GM21576 (cell line): ENCODE measurements around the gene GBF1.
"Not testable (repeated sequence)": the region's sequence is repeated elsewhere in the genome, so short reads cannot be mapped to it uniquely, and the experiment has no call there.

Experiments
- ATAC-seq: cut with Tn5 transposase; IDR thresholded peaks from one replicate; pipeline ENCODE4 v1.9.1; 2021; ENCODE audit warnings: mild to moderate bottlenecking, moderate library complexity; ENCODE audit not compliant: unreplicated experiment

GBF1 gene

GRCh38 chr10:102299873-102300272, 54.5 kb downstream of the GBF1 start:
- ATAC-seq = no peak

DNA sequence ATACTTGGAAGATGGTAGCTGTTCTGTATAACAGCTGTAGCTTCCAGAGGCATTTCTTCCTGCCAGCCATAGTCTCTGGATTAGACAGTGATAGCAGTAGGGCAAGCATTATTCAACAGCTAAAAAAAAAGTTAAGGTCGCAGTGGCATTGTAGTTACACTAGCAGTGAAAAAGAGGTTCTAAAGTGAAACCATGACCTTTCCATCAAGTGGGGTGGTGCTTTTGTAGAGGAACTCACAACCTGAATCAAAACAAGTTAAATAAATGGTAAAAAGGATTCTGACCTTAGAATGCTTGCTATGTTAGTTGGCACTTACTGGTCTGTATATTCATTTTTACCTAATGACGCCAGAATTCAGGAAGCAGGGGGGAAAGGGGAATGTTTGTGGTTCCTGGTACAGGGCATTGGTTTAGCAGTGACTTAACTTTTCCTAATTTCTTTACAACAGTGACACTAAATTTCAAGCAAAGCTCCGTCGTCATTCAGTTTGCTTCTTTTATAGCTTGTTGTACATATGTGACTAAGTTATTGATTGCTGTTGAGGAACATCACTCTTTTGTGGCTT, 55.0 kb downstream of the GBF1 start:
- no peak for ATAC-seq

DNA sequence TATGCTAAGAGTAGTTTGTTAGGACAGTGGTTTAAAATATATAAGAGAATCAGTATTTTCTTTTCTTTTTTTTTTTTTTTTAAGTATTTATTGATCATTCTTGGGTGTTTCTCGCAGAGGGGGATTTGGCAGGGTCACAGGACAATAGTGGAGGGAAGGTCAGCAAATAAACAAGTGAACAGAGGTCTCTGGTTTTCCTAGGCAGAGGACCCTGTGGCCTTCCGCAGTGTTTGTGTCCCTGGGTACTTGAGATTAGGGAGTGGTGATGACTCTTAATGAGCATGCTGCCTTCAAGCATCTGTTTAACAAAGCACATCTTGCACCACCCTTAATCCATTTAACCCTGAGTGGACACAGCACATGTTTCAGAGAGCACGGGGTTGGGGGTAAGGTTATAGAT, 55.6 kb downstream of the GBF1 start:
- ATAC-seq = not testable (repeated sequence)

- ATAC-seq = not testable (repeated sequence)
Measured at GRCh38 chr10:102301332-102301731, 56.0 kb downstream of the GBF1 start.

GRCh38 chr10:102302611-102303010, 57.3 kb downstream of the GBF1 start:
- ATAC-seq = no peak

DNA sequence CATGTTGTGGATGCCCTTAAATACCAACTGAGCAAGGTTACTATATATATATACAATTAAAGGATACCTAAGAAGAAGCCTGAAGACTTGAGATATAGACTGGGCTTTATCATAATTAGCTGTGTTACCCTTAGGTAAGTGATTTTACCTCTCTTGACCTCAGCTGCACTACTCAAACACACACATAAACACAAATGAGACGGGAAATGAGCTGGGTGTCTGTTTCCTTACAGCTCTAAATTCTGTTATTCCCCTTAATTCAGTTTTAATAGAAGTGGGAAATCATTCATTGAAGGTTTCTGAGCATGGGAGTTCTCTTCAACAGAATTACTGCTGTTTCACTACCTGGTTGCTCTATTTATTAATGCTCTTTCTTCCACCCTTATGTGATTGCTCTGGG, 60.7 kb downstream of the GBF1 start:
- no peak for ATAC-seq

DNA sequence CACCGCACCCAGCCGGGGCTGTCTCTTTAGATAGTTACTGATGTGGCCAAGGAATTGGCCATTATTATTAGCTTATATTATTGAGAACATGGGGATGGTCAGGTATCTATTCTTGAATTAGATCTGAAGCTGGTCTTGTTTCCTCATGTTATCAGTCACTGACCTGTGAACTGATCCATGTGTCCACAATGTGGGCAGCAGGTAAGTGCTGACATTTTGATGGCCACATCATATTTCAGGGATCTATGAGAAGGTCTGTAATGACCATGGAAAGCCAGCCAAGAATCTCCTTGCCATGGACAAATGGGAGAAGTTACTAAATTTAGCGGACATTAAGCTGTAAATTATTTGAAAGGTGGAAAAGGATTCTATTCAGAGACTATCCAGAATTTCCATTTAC, 61.4 kb downstream of the GBF1 start:
- ATAC-seq = no peak

DNA sequence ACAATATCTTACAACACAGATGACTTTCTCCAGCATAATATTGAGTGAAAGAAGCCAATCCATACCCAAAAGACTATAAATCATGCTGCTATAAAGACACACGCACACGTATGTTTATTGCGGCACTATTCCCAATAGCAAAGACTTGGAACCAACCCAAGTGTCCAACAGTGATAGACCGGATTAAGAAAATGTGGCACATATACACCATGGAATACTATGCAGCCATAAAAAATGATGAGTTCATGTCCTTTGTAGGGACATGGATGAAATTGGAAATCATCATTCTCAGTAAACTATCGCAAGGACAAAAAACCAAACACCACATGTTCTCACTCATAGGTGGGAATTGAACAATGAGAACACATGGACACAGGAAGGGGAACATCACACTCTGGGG, 63.0 kb downstream of the GBF1 start:
- not testable (repeated sequence) for ATAC-seq

- ATAC-seq = no peak
Measured at GRCh38 chr10:102309236-102309635, 63.9 kb downstream of the GBF1 start.

DNA sequence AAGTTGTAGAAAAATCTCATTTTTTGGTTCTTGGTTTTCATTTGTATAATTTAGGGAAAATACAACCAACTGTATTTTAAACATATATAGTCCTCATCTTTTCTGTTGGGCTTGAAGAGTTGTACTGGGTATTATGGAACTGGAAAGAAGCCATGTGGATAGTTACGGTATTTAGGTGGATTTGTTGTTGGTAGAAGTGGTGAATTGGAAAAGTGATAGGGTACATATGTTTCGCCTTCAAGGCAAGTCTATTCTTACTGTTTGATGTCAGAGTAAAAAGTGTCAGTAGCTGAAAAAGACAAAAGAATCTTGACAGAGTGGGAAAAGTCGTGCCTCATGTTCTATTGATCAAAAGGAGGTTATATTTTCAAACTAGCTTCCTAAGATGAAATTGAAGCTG, 64.6 kb downstream of the GBF1 start:
- no peak for ATAC-seq

DNA sequence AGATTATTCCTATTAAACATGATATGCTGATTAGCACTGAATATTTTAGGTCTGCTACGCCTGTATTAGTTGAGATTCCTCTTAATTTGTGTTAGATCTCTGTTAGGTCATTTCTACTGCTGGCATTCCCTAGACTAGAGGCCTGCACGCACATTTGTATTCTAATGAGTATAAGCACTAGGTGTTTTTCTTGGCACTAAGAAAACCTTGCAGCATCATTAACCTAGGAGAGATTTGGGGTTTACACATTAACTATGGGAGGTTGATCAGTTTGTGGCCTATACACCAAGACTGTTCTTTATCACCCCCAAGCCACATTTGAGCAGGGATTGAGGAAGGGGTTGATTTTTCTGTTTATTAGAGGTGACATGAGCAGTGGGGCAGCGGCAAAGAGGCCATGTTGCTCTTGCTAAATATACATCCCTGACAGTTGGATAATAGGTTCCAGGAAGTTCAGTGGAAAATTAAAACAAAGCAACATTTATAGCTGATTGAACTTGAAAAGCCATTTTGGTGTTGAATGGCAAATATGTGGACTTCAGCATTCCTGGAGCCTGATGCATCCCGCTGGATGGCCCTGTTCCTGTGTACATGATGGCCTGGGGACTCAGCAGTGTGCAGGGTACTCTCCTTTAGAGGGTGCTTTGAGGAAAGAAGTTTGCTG, 65.2 kb downstream of the GBF1 start:
- no peak for ATAC-seq

- no peak for ATAC-seq
Measured at GRCh38 chr10:102311025-102311420, 65.7 kb downstream of the GBF1 start.

- ATAC-seq = no peak
Measured at GRCh38 chr10:102312683-102313082, 67.4 kb downstream of the GBF1 start.

DNA sequence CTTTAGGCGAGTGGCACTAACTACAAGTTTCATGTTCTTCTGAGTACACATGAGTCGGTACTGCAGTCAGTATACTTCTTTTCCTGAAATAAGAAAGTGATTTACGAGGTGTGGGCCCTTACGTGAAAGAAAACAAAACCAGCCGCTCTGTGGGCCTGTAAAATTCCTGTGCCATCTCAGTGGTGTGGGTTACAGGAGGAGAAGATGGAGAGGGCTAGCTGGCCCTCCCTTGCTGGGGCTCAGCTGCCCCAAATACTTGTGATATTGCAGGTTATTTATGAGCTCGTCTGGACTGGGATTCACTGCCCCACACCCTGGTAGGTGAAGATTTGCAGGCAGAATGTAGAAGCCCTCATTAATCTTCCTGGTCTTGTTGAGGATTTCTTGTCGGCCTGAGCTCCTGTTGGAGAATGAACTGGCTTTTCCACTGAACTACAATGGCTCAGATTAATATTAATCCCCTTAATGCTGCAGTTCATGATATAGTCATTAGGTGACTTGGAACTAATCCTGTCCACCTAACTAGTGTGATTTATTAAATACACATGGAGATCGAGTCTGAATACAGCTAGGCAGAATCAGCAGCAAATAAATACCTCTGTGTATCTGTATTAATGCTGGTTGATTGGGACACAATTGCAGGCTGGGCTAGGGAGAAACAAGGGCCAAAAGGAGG, 68.0 kb downstream of the GBF1 start:
- ATAC-seq = no peak

- ATAC-seq = no peak
Measured at GRCh38 chr10:102314801-102315200, 69.5 kb downstream of the GBF1 start.

- no peak for ATAC-seq
Measured at GRCh38 chr10:102316421-102316820, 71.1 kb downstream of the GBF1 start.

DNA sequence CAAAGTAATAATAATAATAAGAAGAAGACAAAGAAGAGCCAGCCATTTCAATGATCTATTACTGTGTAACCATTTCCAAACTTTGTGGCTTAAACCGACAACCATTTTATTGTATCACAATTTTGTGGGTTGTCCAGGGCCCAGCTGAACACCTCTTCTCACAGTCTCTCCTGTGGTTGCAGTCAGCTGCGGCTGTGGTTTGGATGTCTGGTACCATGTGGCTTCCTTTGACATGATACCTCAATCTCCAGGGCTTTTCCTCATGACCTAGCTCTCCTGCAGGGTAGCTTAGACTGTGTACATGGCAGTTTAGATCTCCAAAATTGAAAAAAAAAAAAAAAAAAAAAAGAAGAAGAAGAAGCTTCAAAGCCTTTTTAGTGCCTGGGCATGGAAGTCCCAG, 77.6 kb downstream of the GBF1 start:
- ATAC-seq = no peak

DNA sequence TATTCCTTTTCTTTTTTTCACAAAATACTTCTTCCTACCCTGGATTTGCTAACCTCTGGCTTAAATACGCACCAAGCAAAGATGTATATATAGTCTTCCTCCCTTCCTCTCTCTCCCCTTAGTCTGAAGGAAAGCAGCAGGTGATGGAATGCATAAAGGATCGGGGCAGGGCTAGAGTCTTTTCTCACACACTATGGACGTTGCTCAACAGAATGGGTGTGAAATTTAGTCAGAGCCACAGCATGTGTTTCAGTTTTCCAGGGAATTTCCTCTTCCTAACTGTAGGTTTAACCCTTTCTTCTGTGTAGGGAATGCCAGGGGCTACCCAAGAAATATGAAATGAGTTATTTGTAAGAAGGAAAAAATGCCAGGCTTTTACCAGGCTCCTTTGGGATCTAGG, 78.7 kb downstream of the GBF1 start:
- no peak for ATAC-seq

GRCh38 chr10:102326031-102326430, 80.7 kb downstream of the GBF1 start:
- ATAC-seq = no peak

GRCh38 chr10:102327002-102327401, 81.7 kb downstream of the GBF1 start:
- no peak for ATAC-seq

DNA sequence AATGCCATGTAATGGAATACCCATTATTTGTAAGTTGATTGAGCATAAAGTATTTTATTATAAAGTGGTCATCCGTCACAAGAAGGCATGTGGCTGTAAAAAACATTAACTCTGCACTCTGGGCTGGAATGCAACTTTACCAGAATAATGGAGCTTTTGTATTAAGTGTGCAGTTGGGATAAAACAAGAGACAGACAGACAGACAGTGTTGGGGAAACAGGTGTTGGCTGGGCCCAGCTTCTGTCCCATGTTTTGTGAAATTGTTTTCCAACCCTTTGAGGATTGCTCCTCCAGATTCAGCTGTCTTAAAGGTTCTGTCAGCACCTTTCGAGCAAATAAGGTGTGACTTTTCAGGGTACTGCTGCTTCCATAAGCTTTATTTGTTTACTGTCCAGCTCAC, 82.3 kb downstream of the GBF1 start:
- no peak for ATAC-seq

GRCh38 chr10:102332772-102333171, 87.4 kb downstream of the GBF1 start:
- no peak for ATAC-seq
